Kidney glomerular epithelial cell (primary cell): ENCODE data around the gene INPP5A.
"Not testable (repeated sequence)": the region's sequence is repeated elsewhere in the genome, so short reads cannot be mapped to it uniquely, and the experiment has no call there.

ENCODE experiments used
- DNase-seq: peaks from one replicate; lab custom pipeline; 2025; lab: John Stamatoyannopoulos, UW

The INPP5A gene

GRCh38 chr10:132787495-132788179, 250.1 kb downstream of the INPP5A start:
- no peak for DNase-seq

- peak; percentile 18 for DNase-seq
Measured at GRCh38 chr10:132788180-132788830, 250.7 kb downstream of the INPP5A start.

GRCh38 chr10:132788831-132789219, 251.2 kb downstream of the INPP5A start:
- DNase-seq = peak; percentile 17

- no peak for DNase-seq
Measured at GRCh38 chr10:132789659-132790148, 252.1 kb downstream of the INPP5A start.

- no peak for DNase-seq
Measured at GRCh38 chr10:132790470-132790869, 252.9 kb downstream of the INPP5A start.

DNA sequence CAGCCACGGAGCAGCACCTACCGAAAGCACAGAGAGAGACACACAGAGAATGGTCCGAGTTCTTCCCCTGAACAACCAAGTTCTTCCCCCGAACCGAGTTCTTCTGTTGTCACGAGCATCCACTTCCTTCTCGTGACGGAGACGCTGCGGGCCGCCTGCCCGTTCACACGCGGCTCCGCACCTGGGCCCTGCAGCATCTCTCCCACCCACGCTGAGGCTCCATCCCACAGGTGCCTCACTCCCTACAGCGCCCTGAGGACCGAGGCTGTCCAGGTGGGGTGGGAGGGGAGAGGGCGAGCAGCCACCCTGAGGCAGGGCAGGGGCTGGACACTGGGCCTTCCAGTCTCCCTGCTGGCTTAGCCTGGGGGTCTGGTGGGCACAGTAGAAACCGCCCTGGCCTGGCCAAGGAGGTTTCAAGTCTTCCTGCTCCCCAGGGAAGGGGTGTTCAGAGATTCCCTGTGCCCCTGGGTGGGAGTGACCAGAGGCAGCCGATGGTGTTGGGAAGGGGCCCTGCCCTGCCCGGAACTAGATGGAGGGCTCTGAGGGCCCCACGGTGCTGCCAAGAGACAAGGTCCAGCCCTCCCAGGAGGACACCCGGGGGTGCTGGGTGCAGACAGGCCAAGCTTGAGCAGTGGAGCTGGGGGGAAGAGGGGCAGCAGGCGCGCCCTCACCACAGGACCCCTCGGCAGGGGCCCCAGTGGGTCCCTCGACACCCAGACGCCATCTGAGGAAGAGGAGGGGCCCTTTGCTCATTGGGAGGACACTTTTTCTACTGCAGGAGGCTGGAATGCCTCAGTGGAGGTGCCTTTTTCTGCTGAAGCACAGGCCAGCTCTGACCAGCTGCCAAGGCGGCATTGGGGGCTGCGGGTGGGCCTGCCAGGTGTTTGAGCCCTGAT, 253.6 kb downstream of the INPP5A start:
- no peak for DNase-seq

DNA sequence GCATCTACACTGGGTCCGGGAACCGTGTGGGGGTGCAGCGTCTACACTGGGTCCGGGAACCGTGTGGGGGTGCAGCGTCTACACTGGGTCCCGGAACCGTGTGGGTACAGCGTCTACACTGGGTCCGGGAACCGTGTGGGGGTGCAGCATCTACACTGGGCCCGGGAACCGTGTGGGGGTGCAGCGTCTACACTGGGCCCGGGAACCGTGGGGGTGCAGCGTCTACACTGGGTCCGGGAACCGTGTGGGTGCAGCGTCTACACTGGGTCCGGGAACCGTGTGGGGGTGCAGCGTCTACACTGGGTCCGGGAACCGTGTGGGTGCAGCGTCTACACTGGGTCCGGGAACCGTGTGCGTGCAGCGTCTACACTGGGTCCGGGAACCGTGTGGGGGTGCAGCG, 254.5 kb downstream of the INPP5A start:
- DNase-seq = not testable (repeated sequence)

GRCh38 chr10:132792796-132793195, 255.2 kb downstream of the INPP5A start:
- no peak for DNase-seq

DNA sequence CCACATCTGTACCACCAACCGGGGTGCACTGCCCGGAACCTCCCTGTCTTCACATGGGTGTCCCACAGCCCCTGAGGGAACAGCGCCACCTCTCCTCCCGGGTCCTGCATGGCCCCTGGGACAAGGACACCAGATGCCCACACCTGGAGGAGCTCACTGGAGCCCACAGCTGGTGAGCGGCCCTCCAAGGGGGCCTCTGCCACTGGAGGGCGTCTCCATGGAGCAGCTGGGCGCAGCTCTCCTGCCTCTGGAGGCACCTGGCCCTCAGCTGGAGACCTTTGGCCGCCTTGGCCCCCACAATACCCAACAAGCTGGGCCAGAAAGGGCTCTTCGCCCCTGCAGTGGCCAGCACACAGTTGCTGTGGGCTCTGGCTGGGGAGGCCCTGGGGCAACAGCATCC, 255.6 kb downstream of the INPP5A start:
- DNase-seq = no peak

- DNase-seq = no peak
Measured at GRCh38 chr10:132793871-132794849, 256.6 kb downstream of the INPP5A start.

DNA sequence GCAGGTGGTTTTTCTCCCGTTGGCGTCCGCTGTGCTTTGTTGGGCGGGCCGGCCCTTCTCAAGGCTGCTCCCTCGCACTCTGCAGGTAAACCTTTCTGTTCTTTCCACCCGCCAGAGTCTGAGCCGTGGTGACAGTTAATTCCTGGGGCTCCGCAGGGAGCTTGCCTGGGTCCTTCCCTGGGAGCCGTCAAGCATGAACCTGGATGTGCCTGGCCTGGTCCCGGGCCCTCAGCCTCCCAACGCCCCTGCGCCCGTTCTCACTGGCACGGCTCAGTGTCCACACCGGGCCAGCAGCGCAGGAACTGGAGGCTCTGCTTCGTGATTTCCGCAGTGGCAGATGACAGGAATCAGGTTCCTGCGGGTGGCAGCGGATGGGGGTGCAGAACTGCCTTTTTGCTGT, 259.3 kb downstream of the INPP5A start:
- DNase-seq = no peak

DNA sequence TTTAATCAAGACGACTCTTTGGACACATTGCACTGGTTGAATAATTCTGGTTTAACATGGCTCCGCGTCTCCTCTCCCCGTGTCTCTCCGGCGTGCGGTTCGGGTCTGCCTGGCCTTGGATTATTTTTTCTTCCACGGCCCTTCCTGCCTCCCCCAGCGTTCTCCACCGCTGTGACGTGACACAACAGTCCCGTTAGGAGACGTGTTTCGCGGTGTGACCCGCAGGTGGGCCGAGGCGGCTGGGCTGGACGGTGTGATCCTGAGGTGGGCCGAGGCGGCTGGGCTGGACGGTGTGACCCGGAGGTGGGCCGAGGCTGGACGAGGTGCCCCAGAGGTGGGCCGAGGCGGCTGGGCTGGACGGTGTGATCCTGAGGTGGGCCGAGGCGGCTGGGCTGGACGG, 260.4 kb downstream of the INPP5A start:
- not testable (repeated sequence) for DNase-seq

DNA sequence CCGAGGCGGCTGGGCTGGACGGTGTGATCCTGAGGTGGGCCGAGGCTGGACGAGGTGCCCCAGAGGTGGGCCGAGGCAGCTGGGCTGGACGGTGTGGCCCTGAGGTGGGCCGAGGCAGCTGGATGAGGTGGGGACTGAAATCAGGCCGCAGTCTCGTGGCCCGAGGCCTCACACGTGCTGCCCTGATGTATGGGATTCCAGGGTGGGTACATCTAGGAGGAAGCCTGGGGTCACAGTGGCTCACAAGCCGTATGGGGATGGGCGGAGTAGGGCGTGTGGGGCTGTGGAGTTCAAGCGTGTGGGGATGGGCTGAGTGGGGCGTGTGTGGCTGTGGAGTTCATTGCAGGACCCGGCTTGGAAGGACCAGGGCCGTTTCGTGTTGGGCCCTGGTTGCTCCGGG, 260.8 kb downstream of the INPP5A start:
- no peak for DNase-seq

- no peak for DNase-seq
Measured at GRCh38 chr10:132798876-132799275, 261.3 kb downstream of the INPP5A start.

DNA sequence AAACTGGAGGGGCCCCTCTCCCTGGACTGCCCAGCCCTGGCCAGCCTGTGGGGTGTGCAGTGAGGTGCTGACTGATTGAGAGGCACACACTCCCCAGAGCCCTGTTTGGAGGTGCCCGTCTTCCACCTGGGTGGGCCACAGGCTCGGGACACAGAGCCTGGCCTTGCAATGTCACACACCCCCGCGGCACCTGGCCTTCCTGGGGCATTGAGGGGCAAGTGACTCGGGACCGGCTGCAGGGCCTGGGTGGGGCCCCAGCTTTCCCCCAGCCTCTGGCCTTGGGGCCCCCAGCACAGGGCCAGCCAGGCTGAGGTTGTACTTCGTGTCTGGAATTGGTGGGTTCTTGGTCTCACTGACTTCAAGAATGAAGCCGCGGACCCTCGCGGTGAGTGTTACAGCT, 262.3 kb downstream of the INPP5A start:
- DNase-seq = no peak

- no peak for DNase-seq
Measured at GRCh38 chr10:132802048-132802447, 264.5 kb downstream of the INPP5A start.

DNA sequence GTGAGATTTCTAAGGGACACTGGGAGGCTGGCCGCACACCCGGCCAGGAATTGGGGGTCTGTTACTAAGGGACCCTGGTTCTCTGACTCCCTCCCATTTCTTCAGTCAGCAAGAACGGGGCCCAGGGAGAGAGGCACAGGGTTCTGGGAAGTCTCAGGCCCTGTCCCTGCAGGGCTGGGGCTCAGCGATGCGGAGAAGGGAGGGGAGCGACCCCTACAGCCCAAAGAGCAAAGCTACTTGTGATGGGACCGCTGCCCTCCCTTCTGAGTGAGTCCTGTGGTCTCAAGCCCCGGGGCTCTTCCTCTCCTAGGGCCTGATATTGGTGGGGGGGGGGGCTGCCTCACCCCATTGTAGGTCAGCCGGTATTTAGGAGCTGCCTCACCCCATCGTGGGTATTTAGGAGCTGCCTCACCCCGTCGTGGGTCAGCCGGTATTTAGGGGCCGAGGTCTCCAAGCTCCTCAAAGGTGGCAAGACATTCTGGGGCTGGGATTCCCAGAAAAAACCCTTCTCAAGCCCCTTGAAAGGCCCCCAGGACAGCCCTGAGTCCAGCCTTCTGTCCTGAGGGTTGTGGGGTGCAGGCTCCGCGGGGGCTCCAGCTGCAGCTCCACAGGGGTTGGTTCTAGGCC, 265.2 kb downstream of the INPP5A start:
- DNase-seq = no peak

DNA sequence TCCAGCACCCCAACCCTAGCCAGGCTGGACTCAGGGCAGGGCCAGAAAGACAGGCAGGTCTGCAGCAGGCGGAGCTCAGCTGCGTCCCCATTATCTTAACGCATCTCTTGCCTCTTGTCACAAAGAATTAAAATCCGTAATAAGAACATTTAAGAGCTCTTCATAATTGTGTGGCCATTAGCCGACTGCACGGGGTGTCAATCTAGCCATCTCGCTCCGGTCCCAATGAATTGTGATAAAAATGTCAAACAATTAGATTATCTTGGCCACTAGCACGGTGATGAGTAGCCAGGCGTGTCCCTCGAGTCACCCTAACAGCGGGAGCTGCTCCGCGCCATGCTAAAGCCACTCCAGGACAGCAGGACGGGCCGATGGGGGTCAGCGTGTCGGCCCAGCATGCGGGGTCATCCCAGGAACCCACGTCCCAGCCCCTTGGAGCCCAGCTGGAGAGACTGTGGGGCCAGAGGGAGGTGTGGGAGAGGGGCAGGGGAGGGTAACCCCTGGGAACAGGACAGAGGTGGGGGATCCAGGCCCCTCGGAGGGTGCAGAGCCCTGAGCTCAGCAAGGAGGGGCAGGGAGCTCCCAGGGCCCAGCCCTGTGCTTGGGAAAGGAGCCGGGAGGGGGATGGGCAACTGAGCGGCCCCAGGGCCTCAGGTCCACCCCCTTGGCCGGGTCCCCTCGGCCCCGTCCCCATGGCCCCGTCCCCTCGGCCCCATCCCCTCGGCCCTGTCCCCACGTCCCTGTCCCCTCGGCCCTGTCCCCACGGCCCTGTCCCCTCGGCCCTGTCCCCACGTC, 266.0 kb downstream of the INPP5A start:
- DNase-seq = no peak

DNA sequence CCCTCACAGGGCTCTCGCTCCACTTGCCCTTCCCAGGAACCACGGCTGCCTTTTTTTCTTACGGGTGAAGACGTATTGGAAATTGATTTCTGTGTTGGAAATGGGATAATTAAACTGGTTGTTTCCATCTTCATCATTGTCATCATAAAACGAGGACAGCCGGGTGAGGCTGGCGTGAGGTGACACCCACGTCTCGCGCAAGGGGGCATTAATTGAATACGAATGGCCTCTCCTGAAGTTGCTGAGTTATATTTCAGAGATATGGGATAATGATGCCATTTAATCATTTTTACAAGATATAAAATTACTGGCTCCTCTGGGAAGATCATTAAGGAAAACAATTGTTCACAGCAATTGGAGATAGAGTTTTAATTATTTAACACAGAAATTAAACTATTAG, 266.7 kb downstream of the INPP5A start:
- no peak for DNase-seq

DNA sequence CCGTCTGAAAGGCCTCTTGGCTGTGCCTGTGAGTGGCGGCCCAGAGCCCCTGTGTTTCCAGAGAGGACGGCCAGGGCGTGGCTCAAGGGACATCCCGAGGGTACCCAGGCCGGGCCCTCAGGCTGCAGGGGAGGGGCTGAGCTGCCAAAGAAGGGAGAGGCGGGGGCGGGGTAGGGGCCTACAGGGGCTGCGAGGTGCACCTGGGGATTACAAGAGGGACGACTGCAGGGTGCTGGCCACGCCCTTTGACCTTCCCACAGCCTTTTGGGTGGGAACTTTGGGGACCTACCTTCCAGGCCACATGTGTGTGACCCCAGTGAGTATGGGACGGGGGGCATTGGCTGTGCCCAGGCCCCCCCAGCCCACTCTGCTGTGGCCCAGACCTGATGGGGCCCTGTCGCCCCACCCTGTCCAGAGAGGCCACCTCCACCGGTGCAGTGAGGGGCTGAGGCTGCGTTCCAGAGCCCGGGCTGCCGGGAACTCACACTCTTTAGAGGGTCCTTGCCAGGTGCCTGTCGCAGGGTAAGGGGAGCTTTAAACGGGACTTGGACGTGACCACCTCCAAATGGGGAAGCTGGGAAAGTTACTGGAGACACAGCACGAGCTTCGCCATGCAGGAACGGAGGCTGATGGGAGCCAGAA, 267.3 kb downstream of the INPP5A start:
- no peak for DNase-seq
